Endothelial cell of umbilical vein (primary cell): Measurements from ENCODE around the gene HADHB. TPM values are rescaled to one million over a fixed set of nuclear protein-coding genes. Genes with fewer than 3 reads are reported as not detected.

Source experiments
- BruUV-seq: library from RNA; stranded (reverse); fragments of 400-500 nt; replicated peaks from 2 replicates; lab custom pipeline; 2021; lab: Mats Ljungman, UMichigan
- CTCF ChIA-PET: fragments of 300-600, 350-600 bp; sonication (Branson Sonifier 250); formaldehyde crosslinking; loops from one replicate; lab custom pipeline; 2021; ENCODE audit warnings: antibody characterized with exemption, inconsistent platforms; lab: Charles Lee
- POLR2A ChIA-PET: fragments of 300-600, 350-600 bp; sonication (Branson Sonifier 250); formaldehyde crosslinking; loops from one replicate; lab custom pipeline; 2021; ENCODE audit warnings: antibody characterized with exemption, inconsistent platforms; lab: Charles Lee
- DNase-seq: peaks from one replicate; pipeline ENCODE4 v3.0.0-alpha.2; 2011; ENCODE audit warnings: low read depth, low spot score
- FAIRE-seq: peaks from 2 replicates; lab custom pipeline; 2011; peaks lifted over from hg19 to GRCh38; lab: Jason Lieb, UNC
- H2AFZ ChIP-seq: 2 replicates; pipeline ENCODE4 v1.6.0; 2012; ENCODE audit warnings: low read depth, low read length, control low read depth, inconsistent platforms
- H3K27ac ChIP-seq: 2 replicates; pipeline ENCODE4 v1.5.1; 2011; ENCODE audit warnings: low read depth, mild to moderate bottlenecking, control low read depth, low read length, moderate library complexity; ENCODE audit not compliant: insufficient read depth
- H3K27me3 ChIP-seq, 2 experiments: 2 replicates each; pipeline versions ENCODE4 v1.6.0 to v1.6.1; 2011; ENCODE audit warnings: low read length in 2 of 2, mixed read lengths in 1 of 2; ENCODE audit not compliant: control insufficient read depth in 2 of 2, insufficient read depth in 2 of 2
- H3K36me3 ChIP-seq, 2 experiments: 2 replicates in 1 of 2; 3 replicates in 1 of 2; pipeline ENCODE4 v1.5.1; 2011; ENCODE audit warnings: low read length in 2 of 2, mild to moderate bottlenecking in 1 of 2, moderate library complexity in 1 of 2; ENCODE audit not compliant: control insufficient read depth in 2 of 2, insufficient read depth in 2 of 2; ENCODE audit errors: extremely low read depth in 1 of 2
- H3K4me1 ChIP-seq: 3 replicates; pipeline ENCODE4 v1.5.1; 2011; ENCODE audit warnings: mild to moderate bottlenecking, low read length; ENCODE audit not compliant: control insufficient read depth, insufficient read depth; ENCODE audit errors: extremely low read depth
- H3K4me2 ChIP-seq: 2 replicates; pipeline ENCODE4 v1.6.1; 2011; ENCODE audit warnings: low read length, control low read depth, mixed read lengths; ENCODE audit not compliant: insufficient read depth
- H3K4me3 ChIP-seq, 3 experiments: fragments of 200-600 bp in 1 of 3; sonication (generic), shearing (Covaris generic) in 1 of 3; replicated peaks in 1 of 3; 2 replicates each; pipeline ENCODE4 v1.5.1; 2011 to 2016; ENCODE audit warnings: control low read depth in 3 of 3, low read length in 3 of 3, mild to moderate bottlenecking in 2 of 3, inconsistent platforms in 1 of 3, low read depth in 1 of 3, moderate library complexity in 1 of 3; ENCODE audit not compliant: insufficient read depth in 1 of 3
- H3K79me2 ChIP-seq: 2 replicates; pipeline ENCODE4 v1.6.0; 2012; ENCODE audit warnings: low read length, inconsistent platforms; ENCODE audit not compliant: control insufficient read depth, insufficient read depth
- H3K9ac ChIP-seq: replicated peaks from 2 replicates; pipeline ENCODE3; 2011; ENCODE audit warnings: low read length, control low read depth; ENCODE audit not compliant: insufficient read depth; ENCODE audit errors: extremely low read depth
- H3K9me1 ChIP-seq: replicated peaks from 3 replicates; pipeline ENCODE4 v1.6.0; 2011; ENCODE audit warnings: mild to moderate bottlenecking, low read length; ENCODE audit not compliant: control insufficient read depth, insufficient read depth; ENCODE audit errors: extremely low read depth
- H3K9me3 ChIP-seq: replicated peaks from 2 replicates; pipeline ENCODE4 v1.5.1; 2012; ENCODE audit warnings: low read length, inconsistent platforms; ENCODE audit not compliant: control insufficient read depth, insufficient read depth
- H4K20me1 ChIP-seq: replicated peaks from 2 replicates; pipeline ENCODE3; 2011; ENCODE audit warnings: mild to moderate bottlenecking, low read length; ENCODE audit not compliant: control insufficient read depth, insufficient read depth; ENCODE audit errors: extremely low read depth
- CTCF ChIP-seq, 2 donors: IDR thresholded peaks; 1 replicate in 1 of 2; 2 replicates in 1 of 2; pipeline ENCODE4 v1.5.1; 2011; ENCODE audit warnings: low read length in 2 of 2, mild to moderate bottlenecking in 2 of 2, moderate library complexity in 2 of 2, control low read depth in 1 of 2, inconsistent platforms in 1 of 2, low read depth in 1 of 2; ENCODE audit not compliant: insufficient read depth in 1 of 2; ENCODE audit errors: extremely low read depth in 1 of 2
- EZH2 ChIP-seq: IDR thresholded peaks from 2 replicates; pipeline ENCODE4 v1.6.1; 2012; ENCODE audit warnings: borderline replicate concordance, low read depth, mild to moderate bottlenecking, moderate library complexity, low read length, inconsistent platforms; ENCODE audit not compliant: severe bottlenecking
- FOS ChIP-seq: IDR thresholded peaks from 2 replicates; pipeline ENCODE4 v1.6.1; 2011; ENCODE audit warnings: mild to moderate bottlenecking, low read length, moderate library complexity, borderline replicate concordance; ENCODE audit not compliant: insufficient read depth
- GATA2 ChIP-seq: IDR thresholded peaks from 2 replicates; pipeline ENCODE4 v1.7.0; 2011; ENCODE audit warnings: low read depth, mild to moderate bottlenecking, moderate library complexity, mixed read lengths, low read length; ENCODE audit not compliant: insufficient read length, insufficient read depth
- JUN ChIP-seq: IDR thresholded peaks from 2 replicates; pipeline ENCODE4 v1.6.1; 2011; ENCODE audit warnings: borderline replicate concordance, low read depth; ENCODE audit not compliant: insufficient read length, insufficient read depth
- MAX ChIP-seq: IDR thresholded peaks from 2 replicates; pipeline ENCODE4 v1.6.1; 2011; ENCODE audit not compliant: insufficient read depth, insufficient read length
- MYC ChIP-seq: IDR thresholded peaks from one replicate; pipeline ENCODE4 v1.6.1; 2011; ENCODE audit warnings: mild to moderate bottlenecking, low read depth, low read length
- POLR2A ChIP-seq: IDR thresholded peaks from 2 replicates; pipeline ENCODE4 v1.6.1; 2012; ENCODE audit warnings: low read depth, mild to moderate bottlenecking, control low read depth, low read length
- POLR2AphosphoS5 ChIP-seq: IDR thresholded peaks from 2 replicates; pipeline ENCODE4 v1.6.1; 2012; ENCODE audit warnings: low read depth, mild to moderate bottlenecking, control low read depth, low read length, moderate library complexity; ENCODE audit not compliant: insufficient read depth
- dilution Hi-C: fragments of 300-500 bp; cut with MboI; formaldehyde crosslinking; loops from one replicate; pipeline ENCODE4 v1.15.0; 2019; ENCODE audit warnings: low sequenced_read_pairs; ENCODE audit not compliant: extremely low pct_ligation_motif_present
- intact Hi-C: fragments of 100-400 bp; cut with micrococcal nuclease; formaldehyde crosslinking; loops from one replicate; pipeline ENCODE4 v1.10.0; 2022
- polyA plus RNA-seq, 4 experiments: library from polyadenylated mRNA; depleted of rRNA in 3 of 4; stranded (reverse) in 3 of 4; unstranded in 1 of 4; fragments of >200 nt; gene quantifications; 2 replicates each; pipeline versions ENCODE4 v1.2.1 to v1.2.3, GENCODE V29; 2011 to 2012; ENCODE audit warnings: missing spikeins in 1 of 4
- total RNA-seq: library from RNA; stranded (reverse); gene quantifications from 2 replicates; pipeline ENCODE4 v1.2.3, GENCODE V29; 2021

Gene HADHB
- total and polyA plus RNA-seq, 2 donors (not counting 3 experiments of a cell fraction or from before 2014, with no cell fraction given), result 92.9 to 100 TPM

GRCh38 chr2:26316041-26316440 lies 71.3 kb downstream of the HADHB start:
- Histone ChIP-seq H3K4me2 (no peak overlapping the region), H3K27me3 (peaks cover 0 to 5% of the 10 kb centered on the region in 2 experiments), H3K79me2 (no peaks in the 10 kb centered on the region), H3K9me1 (no peaks in the 10 kb centered on the region), H3K27ac (no peak overlapping the region), H3K4me1 (no peaks in the 10 kb centered on the region), H4K20me1 (no peaks in the 10 kb centered on the region), H2AFZ (no peak overlapping the region), H3K4me3 (no peak overlapping the region), H3K36me3 (no peaks in the 10 kb centered on the region), H3K9me3 (no peaks in the 10 kb centered on the region), H3K9ac (no peak overlapping the region)
- TF ChIP-seq POLR2AphosphoS5 (no peak), MYC (no peak), CTCF (IDR thresholded peaks at IDR 0.05; ENCODE audit: extremely low read depth in 1 of 2, insufficient read depth in 1 of 2, low read depth in 1 of 2, low read length in 2 of 2) (peak in 1 of 2 donors; percentile 13)
- no peak for DNase-seq
- no peak for FAIRE-seq
- intact Hi-C loops (no loop called here), dilution Hi-C loops (no loop called here)
- BruUV-seq, result no TSS peak
- ChIA-PET CTCF (interaction anchor here (1.0 to 2.8 kb wide), 4 partner anchors 11 to 262 kb away, joined by 3 to 10 read pairs (median 6); no protein-coding TSS in a partner anchor), POLR2A (no interaction called here)

DNA sequence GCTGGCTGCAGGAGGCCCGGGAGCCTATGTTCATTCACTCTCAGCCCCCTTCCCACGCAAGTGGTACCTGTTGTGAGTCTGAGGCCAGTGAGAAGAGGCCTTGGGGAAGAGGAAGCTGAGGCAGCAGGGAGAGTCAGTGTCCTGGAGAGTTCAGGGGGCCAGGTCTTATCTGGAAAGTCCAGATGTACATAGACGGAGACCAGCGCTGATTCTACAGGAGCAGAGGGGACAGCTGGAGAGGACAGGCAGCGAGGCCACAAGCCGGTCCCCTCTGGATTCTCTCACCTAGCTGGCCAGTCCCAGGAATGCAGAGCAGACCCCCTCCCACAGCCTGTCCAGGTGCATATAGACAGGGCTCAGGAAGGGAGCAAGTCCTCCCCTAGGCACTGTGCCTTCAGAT lies 72.1 kb downstream of the HADHB start:
- H3K36me3 ChIP-seq, result no peaks in the 10 kb centered on the region
- no peak overlapping the region for H3K4me3 ChIP-seq
- no peaks in the 10 kb centered on the region for H4K20me1 ChIP-seq
- no peak overlapping the region for H3K4me2 ChIP-seq
- no peak overlapping the region for H3K9ac ChIP-seq
- no peaks in the 10 kb centered on the region for H3K9me1 ChIP-seq
- H3K27ac ChIP-seq, result no peak overlapping the region
- dilution Hi-C loops, result no loop called here
- no peak overlapping the region for H2AFZ ChIP-seq
- TF ChIP-seq POLR2A, result no peak
- TF ChIP-seq FOS, result no peak
- no peak for TF ChIP-seq POLR2AphosphoS5
- TF ChIP-seq MYC, result no peak
- no peak for TF ChIP-seq GATA2
- TF ChIP-seq EZH2, result no peak
- TF ChIP-seq MAX, result no peak
- TF ChIP-seq CTCF (IDR thresholded peaks at IDR 0.05; ENCODE audit: extremely low read depth in 1 of 2, insufficient read depth in 1 of 2, low read depth in 1 of 2, low read length in 2 of 2), result no peak
- TF ChIP-seq JUN, result no peak
- no peaks in the 10 kb centered on the region for H3K9me3 ChIP-seq
- no TSS peak for BruUV-seq
- ChIA-PET CTCF (interaction anchor here (0.8 to 2.8 kb wide), 5 partner anchors 10 to 261 kb away, joined by 3 to 10 read pairs (median 3); no protein-coding TSS in a partner anchor), POLR2A (no interaction called here)
- H3K4me1 ChIP-seq, result no peaks in the 10 kb centered on the region
- DNase-seq (no peak), FAIRE-seq (no peak)
- intact Hi-C loops, result no loop called here
- H3K27me3 ChIP-seq, result peaks cover 0 to 7% of the 10 kb centered on the region in 2 experiments
- no peaks in the 10 kb centered on the region for H3K79me2 ChIP-seq
